Subcutaneous adipose tissue (tissue), 4 donors: ENCODE data around the gene STUM. TPM values are rescaled to one million over a fixed set of nuclear protein-coding genes. Genes with fewer than 3 reads are reported as not detected.

Source experiments
- CTCF ChIP-seq: fragments of 450-650 bp; IDR thresholded peaks from one replicate; pipeline ENCODE4 v1.5.1; 2016; ENCODE audit warnings: low read depth, mild to moderate bottlenecking, control low read depth, antibody characterized with exemption, moderate library complexity
- total RNA-seq, 4 donors: library from RNA; depleted of rRNA; stranded (reverse); fragments of >200 nt; gene quantifications; one replicate each; pipeline ENCODE4 v1.1.0, GENCODE V29; 2016

Gene STUM
- total RNA-seq, 4 donors from 2014 or later: 0.16 to 4.1 (median 1.4) TPM

- no peak for TF ChIP-seq CTCF
These were observed 791 bp upstream of the STUM start for GRCh38 chr1:226547754-226548191.

- TF ChIP-seq CTCF: no peak
These were observed 751 bp downstream of the STUM start for GRCh38 chr1:226549094-226549936.

- no peak for TF ChIP-seq CTCF
These were observed 1.5 kb downstream of the STUM start for GRCh38 chr1:226549937-226550671.

- TF ChIP-seq CTCF: no peak
These were observed 2.1 kb downstream of the STUM start for GRCh38 chr1:226550672-226551041.

- no peak for TF ChIP-seq CTCF
These were observed 2.7 kb downstream of the STUM start for GRCh38 chr1:226551299-226551698.

- TF ChIP-seq CTCF: no peak
These were observed 3.5 kb downstream of the STUM start for GRCh38 chr1:226552061-226552460.

GRCh38 chr1:226553266-226553923, 4.8 kb downstream of the STUM start:
- no peak for TF ChIP-seq CTCF
